DMS53 treated with DMSO at 0.1 percent for 48 hours (cell line): Measurements from ENCODE around the gene CACTIN.
"Not testable (repeated sequence)": the region's sequence is repeated elsewhere in the genome, so short reads cannot be mapped to it uniquely, and the experiment has no call there.

Source experiments
- DNase-seq: peaks from one replicate; lab custom pipeline; 2025; ENCODE audit not compliant: unreplicated experiment; lab: John Stamatoyannopoulos, UW

CACTIN gene

DNA sequence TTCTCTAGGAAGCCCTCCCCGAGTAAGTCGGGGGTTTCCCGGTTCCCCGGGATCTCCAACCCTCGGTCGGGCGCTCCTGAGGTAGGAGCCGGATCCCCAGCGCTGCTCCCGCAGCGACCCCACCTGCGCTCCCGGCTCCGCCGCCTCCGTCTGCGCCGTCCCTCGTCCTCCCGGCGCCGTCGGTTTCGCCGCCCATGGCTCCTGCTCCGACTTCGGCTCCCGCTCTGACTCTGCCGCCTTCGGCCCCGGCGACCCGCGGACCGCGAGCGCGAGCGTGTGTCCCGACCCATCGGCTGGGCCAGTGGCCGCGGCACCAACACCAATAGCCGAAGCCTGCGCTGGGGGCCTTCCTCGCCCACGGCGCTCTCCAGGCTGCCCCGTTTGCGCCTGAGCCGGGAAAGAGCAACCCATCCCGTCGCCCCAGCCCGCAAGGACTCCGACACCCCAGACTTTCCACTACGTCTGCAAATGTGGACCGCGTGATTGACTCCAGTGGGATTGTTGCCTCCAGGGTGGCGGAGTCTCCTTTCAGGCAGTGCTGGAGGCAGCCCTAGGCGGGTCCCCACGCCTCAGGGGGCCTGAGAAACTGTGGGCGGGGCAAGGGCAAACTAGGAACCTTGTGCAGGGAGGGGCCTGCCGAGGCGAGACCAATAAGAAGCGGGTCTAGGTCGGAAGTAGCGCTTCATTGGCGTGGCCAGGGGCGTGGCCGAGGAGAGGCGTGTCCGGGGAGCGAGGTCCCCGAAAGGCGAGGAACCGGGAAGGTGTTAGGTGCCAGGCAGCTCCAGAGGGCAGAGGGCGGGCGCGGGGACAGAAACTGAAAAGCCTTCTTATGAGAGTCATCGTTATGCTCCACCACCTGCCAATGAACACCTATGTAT is at the start of gene CACTIN:
CACTIN (minus strand) TSS at position 318 of the 878 bp plus-strand sequence; CDS start at position 290, 28 bp downstream.
- peak; percentile 89 for DNase-seq

DNA sequence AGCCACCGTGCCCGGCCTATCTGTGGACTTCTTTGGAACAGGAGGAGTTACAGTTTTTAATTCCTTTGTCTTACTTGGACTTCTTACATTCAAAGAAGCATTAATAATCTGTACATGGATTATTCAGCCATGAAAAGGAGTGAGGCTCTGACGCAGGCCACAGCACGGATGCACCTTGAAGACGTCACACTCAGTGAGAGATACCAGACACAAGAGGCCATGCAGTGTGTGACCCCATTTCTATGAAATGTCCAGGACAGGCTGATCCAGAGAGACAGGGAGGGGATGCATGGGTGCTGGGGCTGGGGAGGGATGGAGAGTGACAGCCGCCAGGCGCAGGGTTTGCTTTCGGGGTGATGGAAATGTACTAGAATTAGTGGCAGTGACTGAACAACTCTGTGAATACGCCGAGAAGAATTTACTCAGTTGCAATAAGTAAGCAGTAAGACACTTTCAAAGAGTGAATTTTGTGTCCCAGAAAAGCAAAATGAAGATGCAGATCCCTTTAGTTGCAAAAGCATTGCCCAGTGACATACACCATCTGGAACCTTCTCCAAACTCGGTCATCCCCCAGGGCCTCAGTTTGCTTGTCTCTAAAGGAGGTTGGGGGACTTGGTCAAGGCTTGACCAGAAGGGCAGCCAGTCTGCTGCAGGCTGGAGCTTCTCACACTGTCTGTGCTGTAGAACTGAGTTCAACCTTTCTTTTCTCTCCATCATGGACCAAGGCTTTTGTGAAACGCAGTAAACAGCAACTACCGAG is 48.4 kb upstream of the CACTIN start:
- DNase-seq, result no peak

DNA sequence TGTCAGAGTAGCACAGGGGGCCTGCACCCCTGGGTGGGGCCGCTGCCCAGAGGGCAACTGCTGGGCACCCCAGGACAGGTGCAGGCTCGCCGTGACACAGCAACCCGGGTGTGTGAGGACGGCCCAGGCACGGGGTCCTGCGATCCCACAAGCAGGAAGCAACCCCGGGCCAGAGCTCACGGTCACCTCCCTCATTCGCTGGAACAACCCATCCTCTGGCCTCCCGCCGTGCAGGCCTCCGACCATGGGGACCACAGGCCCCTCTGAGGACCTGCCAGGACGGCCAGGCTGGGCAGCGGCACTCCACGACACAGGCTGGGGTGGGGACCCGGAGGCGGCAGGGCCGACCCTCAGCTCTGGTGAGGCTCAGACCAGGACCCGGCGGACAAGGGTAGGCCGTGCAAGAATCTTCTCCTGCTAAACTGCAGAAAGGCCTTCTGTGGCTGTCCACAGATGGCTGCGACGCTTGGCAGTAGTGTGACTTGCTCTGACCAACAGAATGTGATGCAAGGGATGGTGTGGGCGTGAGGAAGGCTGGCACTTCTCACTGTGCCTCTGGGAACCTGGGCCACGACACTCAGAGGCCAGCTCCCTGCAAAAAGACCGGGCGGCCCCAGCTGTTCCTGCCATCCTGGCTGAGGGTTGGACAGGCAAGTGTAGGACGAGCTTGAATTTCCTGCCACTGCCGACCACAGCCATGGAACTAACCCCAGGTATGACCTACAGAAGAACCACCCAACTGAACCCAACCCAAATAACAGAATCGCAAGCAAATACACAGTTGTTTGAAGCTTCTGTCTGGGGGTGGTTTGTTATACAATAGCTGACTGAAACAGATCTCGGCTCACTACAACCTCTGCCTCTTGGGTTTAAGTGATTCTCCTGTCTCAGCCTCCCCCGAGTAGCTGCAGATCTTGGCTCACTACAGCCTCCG is 47.2 kb upstream of the CACTIN start:
- DNase-seq, result no peak

DNA sequence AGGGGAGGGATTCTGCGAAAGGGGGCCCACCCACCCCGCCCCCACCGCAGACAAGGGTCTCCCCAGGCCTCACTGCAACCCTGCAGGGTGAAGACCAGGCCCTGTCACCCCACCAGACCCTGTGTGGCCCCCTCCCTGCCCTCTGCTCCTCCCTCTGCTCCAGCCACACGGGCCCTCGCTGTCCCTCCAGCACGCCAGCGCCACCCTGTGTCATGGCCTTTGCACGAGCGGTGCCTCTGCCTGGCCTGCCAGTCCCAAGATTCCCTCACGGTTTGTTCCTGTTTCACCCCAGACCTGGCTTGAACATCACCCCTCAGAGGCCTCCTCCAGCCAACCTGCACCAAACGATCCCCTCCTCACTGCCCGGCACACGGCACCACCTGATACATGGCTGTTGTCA is 46.4 kb upstream of the CACTIN start:
- DNase-seq, result no peak

DNA sequence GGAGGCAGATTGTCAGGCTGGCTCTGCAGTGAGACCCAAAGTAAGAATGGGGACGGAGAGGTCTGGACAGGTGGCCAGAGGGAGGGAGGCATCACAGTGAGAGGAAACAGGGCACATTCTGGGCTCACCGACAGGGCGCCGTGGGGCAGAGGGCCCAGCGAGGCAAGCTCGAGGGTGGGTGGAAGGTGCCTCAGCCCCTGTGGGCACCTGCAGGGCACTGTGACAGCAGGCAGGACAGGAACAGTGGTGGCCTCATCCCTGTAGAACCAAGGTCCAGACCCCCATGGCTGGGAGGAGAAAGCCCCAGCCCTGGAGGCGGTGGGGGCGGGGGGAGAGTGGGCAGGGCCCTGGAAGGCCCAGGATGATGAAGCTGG is 46.0 kb upstream of the CACTIN start:
- DNase-seq, result no peak

DNA sequence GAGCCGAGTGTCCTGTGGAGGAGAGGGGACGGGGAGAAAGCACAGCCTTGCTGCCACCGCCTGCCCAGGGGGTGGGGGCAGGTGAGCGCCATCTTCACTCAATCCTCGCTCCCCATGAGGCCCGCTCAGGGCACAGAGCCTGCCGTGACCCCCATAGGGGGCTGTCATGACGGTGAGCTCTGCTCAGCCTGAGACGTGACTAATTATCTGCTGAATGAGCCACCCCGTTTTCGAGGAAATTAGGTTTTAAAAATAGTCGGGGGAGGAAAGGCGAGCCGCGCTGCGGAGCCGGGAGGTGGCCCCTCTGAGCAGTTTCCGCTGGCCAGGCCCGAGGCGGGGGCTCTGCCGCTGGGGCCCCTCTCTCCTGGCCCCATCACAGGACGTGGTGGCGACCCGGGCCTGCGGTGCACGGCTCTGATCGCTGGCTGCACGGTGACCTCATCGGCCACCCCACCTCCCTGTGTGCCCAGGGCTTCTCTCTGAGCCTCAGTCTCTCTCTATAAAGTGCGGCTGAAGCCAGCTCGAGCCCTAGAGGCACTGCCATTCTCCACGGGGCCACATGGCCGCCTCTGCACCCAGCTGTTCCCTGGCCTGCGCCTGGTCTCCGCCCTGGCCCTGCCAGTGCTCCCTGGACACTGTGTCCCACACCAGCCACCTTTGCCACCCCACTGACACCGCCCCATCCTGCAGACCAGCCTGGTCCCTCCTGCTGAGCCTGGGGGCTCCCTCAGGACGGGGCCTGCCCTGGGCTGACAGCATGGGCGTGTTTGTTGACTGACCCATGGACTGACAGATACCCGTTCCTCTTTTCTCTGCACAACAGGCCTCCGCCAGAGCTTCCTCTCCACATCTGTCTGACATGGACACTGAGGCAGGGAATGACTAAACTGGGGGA is 45.3 kb upstream of the CACTIN start:
- DNase-seq, result no peak

DNA sequence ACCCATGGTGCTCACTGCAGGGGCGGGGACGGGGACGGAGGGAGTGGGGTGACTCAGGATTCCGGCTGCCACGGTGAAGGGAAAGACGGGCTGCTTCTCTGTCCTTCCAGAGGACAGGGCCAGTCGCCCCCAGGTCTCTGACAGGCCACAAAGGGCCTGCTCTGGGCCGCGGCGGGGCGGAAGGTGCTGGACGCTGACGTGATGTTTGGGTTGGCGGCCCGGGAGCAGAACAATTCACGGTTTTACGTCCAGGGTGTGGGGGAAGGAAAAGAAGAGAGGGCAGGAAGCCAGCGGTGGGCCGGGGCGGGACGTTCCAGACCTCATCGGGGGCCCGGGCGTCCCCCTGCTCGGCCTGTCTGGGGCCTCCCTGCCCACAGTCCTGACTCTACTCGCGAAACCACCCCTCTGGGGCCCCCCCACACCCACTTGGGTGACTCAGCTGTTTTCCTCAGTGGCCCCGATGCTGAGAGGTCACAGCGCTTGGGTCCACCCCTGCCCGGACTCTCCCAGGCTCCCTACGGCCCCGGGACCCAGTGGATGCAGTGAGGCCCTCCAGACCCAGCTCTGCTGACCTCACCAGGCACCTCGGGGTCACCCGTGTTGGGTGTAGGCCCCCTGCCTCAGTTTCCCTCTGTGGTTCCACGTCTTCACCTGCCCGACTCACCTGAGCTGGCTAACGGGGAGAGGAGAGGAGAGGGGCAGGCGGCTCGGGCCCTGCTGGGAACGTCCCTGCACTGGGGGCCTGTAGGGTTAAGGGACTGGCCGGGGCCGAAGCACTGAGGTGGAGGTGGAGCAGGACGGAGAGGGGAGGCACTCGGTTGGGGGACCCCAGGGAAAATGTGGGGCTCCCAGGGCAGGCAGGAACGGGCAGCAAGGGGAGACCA is 44.4 kb upstream of the CACTIN start:
- no peak for DNase-seq

DNA sequence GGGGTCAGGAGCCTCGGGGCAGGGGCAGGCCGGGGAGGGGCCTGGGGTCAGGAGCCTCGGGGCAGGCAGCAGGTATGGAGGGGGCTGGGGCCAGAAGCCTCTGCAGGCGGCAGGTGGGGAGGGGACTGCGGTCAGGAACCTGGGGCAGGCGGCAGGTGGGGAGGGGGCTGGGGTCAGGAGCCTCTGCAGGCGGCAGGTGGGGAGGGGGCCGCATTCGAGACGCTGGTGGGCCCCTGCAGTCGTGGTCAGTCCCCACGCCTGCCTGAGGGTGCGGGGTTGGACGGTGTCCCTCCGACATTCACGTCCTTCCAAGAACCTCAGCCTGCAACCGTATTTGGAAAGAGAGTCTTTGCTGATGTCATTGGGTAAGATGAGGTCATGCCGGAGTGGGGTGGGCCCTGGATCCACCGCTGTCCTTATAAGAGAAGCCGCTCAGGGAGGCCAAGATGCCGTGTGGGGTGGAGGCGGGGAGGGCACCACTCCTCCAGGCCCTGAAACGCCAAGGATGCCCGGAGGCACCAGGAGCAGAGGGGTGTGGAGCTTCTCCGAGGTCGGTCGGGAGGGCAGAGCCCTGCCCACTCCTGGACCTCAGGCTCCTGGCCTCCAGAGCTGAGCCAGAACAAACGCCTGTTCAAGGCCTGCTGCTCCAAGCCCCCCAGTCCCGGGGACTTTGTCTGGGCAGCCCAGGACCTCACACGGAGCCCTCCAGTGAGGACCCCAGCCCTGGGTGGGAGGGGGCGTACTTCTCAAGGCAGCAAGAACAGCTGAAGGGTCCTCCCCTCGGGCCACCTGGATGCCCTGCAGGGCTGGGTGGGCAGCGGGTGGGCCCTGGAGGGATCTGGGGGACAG is 43.6 kb upstream of the CACTIN start:
- no peak for DNase-seq

DNA sequence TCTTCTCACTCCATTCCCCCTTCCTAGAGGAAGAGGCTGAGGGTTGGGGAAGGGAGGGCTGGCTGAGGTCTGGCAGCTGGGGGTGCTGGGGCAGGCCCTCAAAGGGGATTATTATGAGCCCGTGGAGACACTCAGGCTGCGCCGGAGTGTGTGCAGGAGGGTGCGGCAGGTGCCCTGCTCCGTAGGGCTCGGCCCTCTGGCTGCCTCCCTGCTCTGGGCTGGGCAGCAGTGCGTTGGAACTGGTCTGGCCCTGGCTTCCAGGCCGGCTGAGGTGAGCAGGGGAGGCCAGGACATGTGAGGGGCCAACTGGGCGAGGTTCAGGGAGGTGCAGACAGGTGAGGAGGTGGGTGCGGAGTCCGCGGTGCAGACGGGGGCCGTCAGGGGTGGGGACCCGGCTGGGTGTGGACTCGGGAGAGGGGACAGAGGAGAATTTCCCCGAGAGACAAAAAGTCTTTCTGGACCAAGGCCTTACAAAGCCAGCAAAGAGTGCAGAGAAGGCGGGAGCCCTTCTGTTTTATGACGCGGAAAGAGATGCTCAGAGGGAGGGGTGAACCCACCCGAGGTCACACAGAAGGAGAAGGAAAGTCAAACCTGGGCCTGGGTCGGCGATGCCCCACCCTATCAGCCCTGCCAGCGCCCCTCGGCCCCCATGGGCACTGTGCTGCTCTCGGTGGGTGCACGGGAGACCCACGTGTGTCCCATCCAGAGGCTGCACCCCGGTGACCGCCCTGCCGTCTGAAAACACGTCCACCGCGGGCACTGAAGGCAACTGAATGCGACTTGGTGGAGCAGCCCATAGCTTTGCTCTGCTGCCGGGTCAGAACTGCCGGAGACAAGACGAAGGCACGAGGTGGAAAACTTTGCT is 42.7 kb upstream of the CACTIN start:
- DNase-seq, result no peak

DNA sequence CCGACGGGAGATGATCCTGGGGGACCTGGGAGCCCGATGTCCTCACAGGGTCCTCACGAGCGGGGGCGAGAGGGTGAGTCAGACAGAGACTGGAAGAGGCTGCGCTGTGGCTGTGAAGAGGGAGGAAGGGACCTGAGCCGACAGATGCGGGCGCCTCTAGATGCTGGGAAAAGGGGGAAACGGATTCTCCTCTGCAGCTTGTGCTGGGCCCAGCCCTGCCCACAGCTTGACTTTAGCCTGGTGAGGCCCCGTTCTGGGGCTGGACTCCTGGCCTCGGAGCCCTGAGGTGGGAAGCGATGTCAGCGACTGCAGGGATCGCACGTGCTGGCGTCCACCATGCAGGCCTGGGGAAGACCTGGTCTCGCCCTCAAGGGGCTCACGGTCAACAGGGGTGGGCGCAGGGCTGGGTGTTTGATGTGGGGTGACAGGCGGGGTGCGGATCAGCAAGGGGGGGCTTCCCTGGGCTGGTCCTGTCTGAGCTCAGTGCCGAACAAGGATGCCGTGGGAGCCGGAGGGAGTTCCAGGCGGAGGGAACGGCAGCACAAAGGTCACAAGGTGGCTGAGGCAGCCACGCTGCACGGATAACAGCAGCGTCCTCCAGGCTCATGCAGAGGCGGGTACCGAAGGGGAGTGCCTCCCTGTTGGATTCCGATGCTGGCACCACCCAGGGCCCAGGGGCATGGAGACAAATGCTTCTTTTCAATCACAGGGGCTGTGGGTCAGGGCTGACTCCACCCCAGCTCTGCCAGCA is 41.9 kb upstream of the CACTIN start:
- no peak for DNase-seq

DNA sequence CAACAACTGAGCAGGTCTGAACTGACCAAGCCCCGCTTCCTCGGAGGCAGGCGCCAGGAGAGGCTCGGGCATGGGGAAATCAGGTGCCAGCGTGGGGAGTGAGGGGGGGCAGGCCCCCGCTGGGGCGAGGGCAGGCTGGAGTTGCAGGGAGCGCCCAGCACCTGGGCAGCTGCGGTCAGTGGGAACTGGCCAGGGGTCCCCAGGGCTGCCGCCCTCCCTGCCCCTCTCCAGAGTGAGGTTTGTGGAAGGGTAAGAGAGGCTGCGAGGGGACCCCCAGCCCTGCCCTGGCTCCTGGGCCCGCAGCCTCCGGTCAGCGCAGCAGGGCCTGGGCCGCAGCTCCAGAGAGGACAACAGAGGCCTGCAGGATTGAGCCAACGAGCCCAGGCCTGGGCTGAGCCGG is 41.2 kb upstream of the CACTIN start:
- DNase-seq, result no peak

DNA sequence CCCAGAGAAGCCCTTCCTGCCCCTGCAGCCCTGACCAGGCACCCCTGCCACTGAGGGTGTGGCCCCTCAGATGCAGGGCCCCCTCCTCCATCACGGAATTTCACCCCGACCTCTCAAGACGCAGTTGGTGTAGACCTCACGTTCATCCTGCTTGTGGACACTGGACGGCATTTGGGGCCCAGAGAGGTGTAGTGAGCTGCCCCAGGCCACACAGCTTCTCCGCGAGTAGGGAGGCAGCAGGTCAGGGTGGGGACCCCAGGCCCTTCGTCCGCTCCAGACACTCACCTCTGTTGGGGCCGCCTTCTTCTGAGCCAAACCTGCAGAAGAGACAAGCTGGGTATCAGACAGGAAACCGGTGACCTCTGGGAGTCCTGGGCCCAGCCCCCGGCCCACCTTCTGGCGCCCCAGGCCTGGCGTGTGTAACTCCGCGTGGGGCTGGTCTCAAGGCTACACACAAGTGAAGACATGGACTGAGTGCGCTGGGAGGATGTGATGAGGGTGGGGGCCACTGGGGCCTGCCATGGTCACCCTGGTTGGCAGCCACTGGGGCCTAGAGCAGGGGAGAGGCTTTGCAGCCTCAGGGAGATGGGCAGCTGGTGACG is 40.5 kb upstream of the CACTIN start:
- no peak for DNase-seq

DNA sequence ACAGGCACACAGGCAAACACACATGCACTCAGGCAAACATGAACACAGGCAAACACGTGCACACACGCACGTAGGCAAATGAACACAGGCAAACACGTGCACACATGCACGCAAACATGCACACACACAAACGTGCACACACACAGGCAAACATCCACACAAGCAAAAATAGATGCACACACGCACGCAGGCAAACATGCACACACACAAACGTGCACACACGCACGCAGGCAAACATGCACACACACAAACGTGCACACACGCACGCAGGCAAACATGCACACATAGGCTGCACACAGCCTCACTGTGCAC is 39.9 kb upstream of the CACTIN start:
- DNase-seq, result not testable (repeated sequence)

DNA sequence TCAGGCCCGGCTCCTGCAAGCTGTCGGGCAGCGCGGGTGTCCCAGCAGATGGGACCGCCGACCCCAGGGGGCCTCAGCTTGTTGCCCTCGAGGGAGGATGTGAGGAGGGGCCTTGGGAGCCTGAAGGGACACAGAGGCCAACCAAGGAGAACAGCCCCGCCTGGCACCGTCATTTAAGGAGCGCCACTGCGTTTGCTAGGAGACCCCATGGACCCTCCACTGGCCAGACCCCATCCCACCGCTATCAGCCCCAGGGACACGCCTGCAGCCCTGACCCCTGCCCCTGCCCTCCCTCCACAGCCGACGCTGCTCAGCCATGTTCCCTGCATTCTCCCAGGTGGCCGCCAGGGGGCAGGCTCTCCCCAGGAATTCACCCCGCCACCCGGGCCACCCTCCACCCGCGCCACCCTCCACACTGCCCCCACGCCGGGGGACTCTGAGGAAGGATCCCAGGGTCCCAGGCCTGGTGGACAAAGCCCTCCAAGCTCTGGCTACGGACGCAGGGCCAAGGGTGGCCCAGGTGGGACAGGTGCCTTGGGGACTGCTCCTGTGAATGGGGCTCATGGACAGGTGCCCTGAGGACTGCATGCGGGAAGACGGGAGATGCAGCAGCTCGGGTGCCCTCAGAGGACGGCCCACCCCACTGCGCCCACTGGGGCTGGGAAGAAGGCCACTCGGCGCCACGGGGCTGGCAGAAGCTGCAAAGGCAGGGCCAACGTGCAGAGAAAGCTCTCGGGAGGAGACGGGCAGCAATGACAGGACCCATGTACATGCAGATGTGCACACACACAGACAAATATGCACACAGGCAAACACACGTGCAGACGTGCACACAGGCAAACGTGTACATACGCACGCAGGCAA is 39.3 kb upstream of the CACTIN start:
- no peak for DNase-seq

DNA sequence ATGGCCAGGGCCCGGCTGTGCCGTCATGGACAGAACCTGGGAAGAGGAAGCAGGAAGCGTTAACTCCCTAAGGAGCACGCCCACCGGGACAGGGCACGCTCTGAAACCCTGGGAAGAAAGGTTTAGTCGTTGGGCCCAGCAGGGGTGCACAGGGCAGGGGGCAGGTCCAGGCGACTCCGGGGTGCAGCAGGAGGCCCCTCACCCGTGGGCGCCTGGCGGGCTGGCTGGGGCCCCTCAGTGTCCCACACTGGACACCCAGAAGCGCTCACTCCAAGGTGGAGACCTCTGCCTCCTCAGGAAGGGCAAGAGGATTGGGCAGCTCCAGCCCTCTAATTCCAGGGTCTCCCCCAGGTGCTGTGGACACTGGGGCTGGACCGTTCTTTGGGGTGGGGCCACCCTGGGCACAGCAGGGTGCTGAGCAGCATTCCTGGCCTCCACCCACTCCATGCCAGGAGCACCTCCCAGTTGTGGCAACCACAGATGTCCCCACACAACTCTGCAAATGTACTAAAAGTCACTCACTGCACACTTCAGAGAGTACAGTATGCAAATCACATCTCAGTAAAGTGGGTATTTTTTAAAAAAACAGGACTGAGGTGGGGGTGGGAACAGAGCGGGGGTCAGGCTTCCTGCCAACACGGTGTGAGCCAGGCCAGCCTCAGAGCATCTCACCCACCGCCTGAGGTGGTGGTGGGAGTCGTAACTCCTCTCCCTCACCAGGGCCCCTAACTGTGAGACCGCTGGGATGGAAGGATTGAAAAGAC is 38.5 kb upstream of the CACTIN start:
- DNase-seq, result no peak
